IMR-90 (cell line): ENCODE data around the gene ASAP2. TPM values are rescaled to one million over a fixed set of nuclear protein-coding genes. Genes with fewer than 3 reads are reported as not detected.
A peak's percentile ranks its signal among the peaks of the same experiment; 100 is the strongest.

Experiments
- ATAC-seq: fragments of 200-7000 bp; cut with Tn5 transposase; 2 replicates; pipeline ENCODE4 v1.9.1; 2020; ENCODE audit warnings: low read depth, mild to moderate bottlenecking, moderate library complexity
- BruUV-seq: library from RNA; stranded (reverse); fragments of 400-500 nt; replicated peaks from 2 replicates; lab custom pipeline; 2021; lab: Mats Ljungman, UMichigan
- CTCF ChIA-PET: fragments of 300-600 bp; formaldehyde crosslinking; extraction: SDS; loops from one replicate; lab custom pipeline; 2021; ENCODE audit warnings: antibody characterized with exemption; lab: Yijun Ruan, JAX
- POLR2A ChIA-PET: fragments of 300-600 bp; sonication (Branson Sonifier 250); formaldehyde crosslinking; loops from one replicate; lab custom pipeline; 2022; ENCODE audit warnings: antibody characterized with exemption; ENCODE audit not compliant: unreplicated experiment; lab: Charles Lee
- DNase-seq: peaks from one replicate; pipeline ENCODE4 v3.0.0; 2013
- H2AFZ ChIP-seq: replicated peaks from 2 replicates; pipeline ENCODE3; 2013; ENCODE audit warnings: low read length, mild to moderate bottlenecking; ENCODE audit not compliant: poor library complexity
- H2AK5ac ChIP-seq: 2 replicates; pipeline ENCODE4 v1.6.1; 2013; ENCODE audit warnings: low read depth, low read length, inconsistent platforms
- H2AK9ac ChIP-seq: replicated peaks from 2 replicates; pipeline ENCODE3; 2013; ENCODE audit warnings: mild to moderate bottlenecking, low read depth, low read length, moderate library complexity; ENCODE audit not compliant: poor library complexity
- H2BK120ac ChIP-seq: 2 replicates; pipeline ENCODE4 v1.6.1; 2013; ENCODE audit warnings: low read depth, low read length, inconsistent platforms
- H2BK15ac ChIP-seq: 3 replicates; pipeline ENCODE4 v1.6.1; 2013; ENCODE audit warnings: low read depth, low read length, inconsistent platforms
- H2BK20ac ChIP-seq: 2 replicates; pipeline ENCODE4 v1.6.1; 2013; ENCODE audit warnings: low read depth, mild to moderate bottlenecking, inconsistent platforms, low read length, moderate library complexity
- H2BK5ac ChIP-seq: 2 replicates; pipeline ENCODE4 v1.6.1; 2013; ENCODE audit warnings: mild to moderate bottlenecking, low read depth, low read length, inconsistent platforms; ENCODE audit not compliant: poor library complexity, severe bottlenecking
- H3K14ac ChIP-seq: replicated peaks from 2 replicates; pipeline ENCODE4 v1.6.1; 2013; ENCODE audit warnings: low read depth, low read length, inconsistent platforms
- H3K18ac ChIP-seq: 2 replicates; pipeline ENCODE4 v1.6.1; 2013; ENCODE audit warnings: low read depth, low read length, control low read depth
- H3K23ac ChIP-seq: 2 replicates; pipeline ENCODE4 v1.6.1; 2013; ENCODE audit warnings: low read depth, low read length, inconsistent platforms
- H3K27ac ChIP-seq: 2 replicates; pipeline ENCODE4 v1.5.1; 2013; ENCODE audit warnings: mild to moderate bottlenecking, control low read depth, low read length; ENCODE audit not compliant: insufficient read depth
- H3K27me3 ChIP-seq: 2 replicates; pipeline ENCODE4 v1.6.1; 2013; ENCODE audit warnings: low read length; ENCODE audit not compliant: control insufficient read depth, insufficient read depth
- H3K36me3 ChIP-seq: 2 replicates; pipeline ENCODE4 v1.6.1; 2013; ENCODE audit warnings: low read length, mixed read lengths; ENCODE audit not compliant: control insufficient read depth, insufficient read depth
- H3K4ac ChIP-seq: 2 replicates; pipeline ENCODE4 v1.6.1; 2013; ENCODE audit warnings: low read depth, low read length, inconsistent platforms
- H3K4me1 ChIP-seq: 2 replicates; pipeline ENCODE4 v1.6.1; 2013; ENCODE audit warnings: low read length, mixed read lengths; ENCODE audit not compliant: control insufficient read depth, insufficient read depth
- H3K4me2 ChIP-seq: 2 replicates; pipeline ENCODE4 v1.6.1; 2013; ENCODE audit warnings: low read depth, mild to moderate bottlenecking, control low read depth, low read length, moderate library complexity
- H3K4me3 ChIP-seq: 2 replicates; pipeline ENCODE4 v1.5.1; 2013; ENCODE audit warnings: low read depth, mild to moderate bottlenecking, control low read depth, low read length, moderate library complexity; ENCODE audit not compliant: insufficient read depth
- H3K56ac ChIP-seq: 2 replicates; pipeline ENCODE4 v1.6.1; 2013; ENCODE audit warnings: low read length, inconsistent platforms; ENCODE audit not compliant: insufficient read depth; ENCODE audit errors: extremely low read depth
- H3K79me1 ChIP-seq, 2 experiments: 2 replicates each; pipeline ENCODE4 v1.6.1; 2013; ENCODE audit warnings: low read length in 2 of 2, inconsistent platforms in 1 of 2, low read depth in 1 of 2
- H3K9ac ChIP-seq: 2 replicates; pipeline ENCODE4 v1.6.1; 2013; ENCODE audit warnings: low read depth, low read length, control low read depth
- H3K9me1 ChIP-seq: 2 replicates; pipeline ENCODE4 v1.6.1; 2013; ENCODE audit warnings: low read length, inconsistent platforms; ENCODE audit not compliant: insufficient read depth
- H3K9me3 ChIP-seq: 2 replicates; pipeline ENCODE4 v1.6.1; 2013; ENCODE audit warnings: low read length; ENCODE audit not compliant: control insufficient read depth, insufficient read depth
- H4K20me1 ChIP-seq: 2 replicates; pipeline ENCODE4 v1.6.1; 2013; ENCODE audit warnings: low read length, inconsistent platforms; ENCODE audit not compliant: insufficient read depth
- H4K5ac ChIP-seq: 2 replicates; pipeline ENCODE4 v1.6.1; 2013; ENCODE audit warnings: mild to moderate bottlenecking, low read depth, low read length, control low read depth
- H4K8ac ChIP-seq, 2 experiments: 2 replicates each; pipeline ENCODE4 v1.6.1; 2013; ENCODE audit warnings: low read depth in 2 of 2, low read length in 2 of 2, control low read depth in 1 of 2, inconsistent platforms in 1 of 2
- H4K91ac ChIP-seq: 2 replicates; pipeline ENCODE4 v1.6.1; 2013; ENCODE audit warnings: low read depth, low read length, inconsistent platforms; ENCODE audit not compliant: insufficient read depth
- CHD1 ChIP-seq: IDR thresholded peaks from 2 replicates; pipeline ENCODE4 v1.6.1; 2012; ENCODE audit warnings: low read depth, low read length, improper control_type of control experiment
- MAFK ChIP-seq: IDR thresholded peaks from 2 replicates; pipeline ENCODE4 v1.6.1; 2012; ENCODE audit warnings: low read depth, low read length, improper control_type of control experiment
- WGBS, 2 experiments: methylation state at CpG; one replicate each; pipeline versions ENCODE4 v1.1.5 to v1.1.7; 2013; ENCODE audit warnings: missing lambda C conversion rate in 2 of 2; ENCODE audit not compliant: insufficient read length in 1 of 2; ENCODE audit errors: extremely low coverage in 2 of 2; 5-methylcytosine and 5-hydroxymethylcytosine counted together
- dilution Hi-C: fragments of 300-500 bp; cut with HindIII; formaldehyde crosslinking; loops from one replicate; pipeline ENCODE4 v1.14.3; 2018; ENCODE audit warnings: low sequenced_read_pairs; ENCODE audit not compliant: unreplicated experiment
- in situ Hi-C: fragments of 300-500 bp; cut with MboI; formaldehyde crosslinking; loops from 3 replicates; pipeline ENCODE4 v1.14.3; 2019; ENCODE audit warnings: low sequenced_read_pairs, inconsistent platforms, mixed read lengths
- intact Hi-C: fragments of 100-400 bp; cut with micrococcal nuclease; formaldehyde crosslinking; loops from 2 replicates; pipeline ENCODE4 v1.10.0; 2022
- polyA plus RNA-seq, 3 experiments: library from polyadenylated mRNA; depleted of rRNA; stranded (reverse); fragments of >200 nt; gene quantifications; 2 replicates each; pipeline ENCODE4 v1.2.3, GENCODE V29; 2012; ENCODE audit warnings: low replicate concordance in 1 of 3
- total RNA-seq: library from RNA; depleted of rRNA; stranded (reverse); fragments of >200 nt; gene quantifications from 2 replicates; pipeline ENCODE4 v1.2.3, GENCODE V29; 2012

The ASAP2 gene
- total and polyA plus RNA-seq, 2 of the 4 experiments (the other 2 are of a cell fraction), result 19.7 to 28.1 TPM

GRCh38 chr2:9230051-9230802 lies 23.6 kb downstream of the ASAP2 start:
- H3K4me1 ChIP-seq, result peaks cover 64% of the 10 kb centered on the region
- ChIA-PET POLR2A (no interaction called here), CTCF (no interaction called here)
- H3K18ac ChIP-seq, result no peak overlapping the region
- peak overlapping the region; percentile 83 for H3K4ac ChIP-seq
- H3K9me1 ChIP-seq, result peaks cover 71% of the 10 kb centered on the region
- H3K14ac ChIP-seq, result peak overlapping the region; percentile 67
- H3K9me3 ChIP-seq, result no peaks in the 10 kb centered on the region
- no peak overlapping the region for H4K5ac ChIP-seq
- H2BK5ac ChIP-seq, result peak overlapping the region; percentile 22
- intact Hi-C loops, result no loop called here
- peak overlapping the region in 1 of 2 experiments; percentile 46; a peak in 2 of 4 replicates for H4K8ac ChIP-seq
- peak overlapping the region; percentile 8 for H2AK9ac ChIP-seq
- H3K4me2 ChIP-seq, result no peak overlapping the region; the same call in 1 of the 2 replicates
- in situ Hi-C loops, result no loop called here
- H3K36me3 ChIP-seq, result no peaks in the 10 kb centered on the region
- no peak overlapping the region for H3K9ac ChIP-seq
- ATAC-seq (peak; percentile 13), DNase-seq (peak; percentile 51)
- no peak overlapping the region for H2AFZ ChIP-seq
- BruUV-seq, result no TSS peak
- dilution Hi-C loops, result no loop called here
- H2AK5ac ChIP-seq, result peak overlapping the region; percentile 96
- WGBS, 2 experiments, result 61% methylated on average over 5 of the region's 9 CpGs; no CpG with 5 or more reads in 1 of the 2 experiments
- peaks cover 61% of the 10 kb centered on the region for H4K20me1 ChIP-seq
- TF ChIP-seq MAFK, result 0 out of 2 replicates have a peak, but pooled peaks have one; percentile 14
- TF ChIP-seq CHD1, result no peak
- H2BK15ac ChIP-seq, result peak overlapping the region; percentile 51; the same call in 2 of the 3 replicates
- H3K27ac ChIP-seq, result peak overlapping the region; percentile 1; the same call in 1 of the 2 replicates
- H3K56ac ChIP-seq, result no peak overlapping the region
- H3K4me3 ChIP-seq, result no peak overlapping the region
- peaks cover 65 to 93% of the 10 kb centered on the region in 2 experiments for H3K79me1 ChIP-seq
- H2BK20ac ChIP-seq, result peak overlapping the region; percentile 9; the same call in 1 of the 2 replicates
- peak overlapping the region; percentile 71 for H2BK120ac ChIP-seq
- H3K27me3 ChIP-seq, result no peaks in the 10 kb centered on the region
- peak overlapping the region; percentile 8; the same call in 1 of the 2 replicates for H4K91ac ChIP-seq
- H3K23ac ChIP-seq, result peak overlapping the region; percentile 63
